SK-N-SH treated with all-trans-retinoic acid at 6 μM for 48 hours (cell line): ENCODE measurements around the gene TMEM135.

Source experiments
- ATAC-seq: fragments of 200-7000 bp; cut with Tn5 transposase; 3 replicates; pipeline ENCODE4 v1.9.1; 2020; ENCODE audit warnings: mild to moderate bottlenecking, moderate library complexity
- ARNTL ChIP-seq: fragments of 450-650 bp; formaldehyde crosslinking; IDR thresholded peaks from 2 replicates; pipeline ENCODE4 v1.5.0; 2020; ENCODE audit warnings: low read depth, mild to moderate bottlenecking, moderate library complexity, borderline replicate concordance
- BACH2 ChIP-seq: fragments of 250-450 bp; sonication (Bioruptor Pico); IDR thresholded peaks from 2 replicates; pipeline ENCODE4 v1.9.0; 2021; ENCODE audit warnings: mild to moderate bottlenecking, borderline replicate concordance
- CSDC2 ChIP-seq: fragments of 250-450 bp; sonication (Bioruptor Pico); IDR thresholded peaks from 2 replicates; pipeline ENCODE4 v1.5.0; 2020; ENCODE audit warnings: mild to moderate bottlenecking, moderate library complexity
- CSRNP3 ChIP-seq: fragments of 250-450 bp; sonication (Bioruptor Pico); IDR thresholded peaks from 2 replicates; pipeline ENCODE4 v1.5.1; 2021; ENCODE audit warnings: mild to moderate bottlenecking, moderate library complexity
- ESRRG ChIP-seq: fragments of 250-450 bp; sonication (Bioruptor Pico); IDR thresholded peaks from 2 replicates; pipeline ENCODE4 v1.6.1; 2021; ENCODE audit warnings: mild to moderate bottlenecking
- GLIS3 ChIP-seq: fragments of 250-450 bp; sonication (Bioruptor Pico); IDR thresholded peaks from 2 replicates; pipeline ENCODE4 v1.5.0; 2020; ENCODE audit warnings: mild to moderate bottlenecking, moderate library complexity
- ISL1 ChIP-seq: fragments of 250-450 bp; sonication (Bioruptor Pico); IDR thresholded peaks from 2 replicates; pipeline ENCODE4 v2.1.2; 2022; ENCODE audit warnings: mild to moderate bottlenecking, moderate library complexity
- OSR1 ChIP-seq: fragments of 250-450 bp; sonication (Bioruptor Pico); IDR thresholded peaks from 2 replicates; pipeline ENCODE4 v1.8.0; 2022; ENCODE audit warnings: moderate library complexity, mild to moderate bottlenecking, inconsistent platforms
- PATZ1 ChIP-seq: fragments of 250-450 bp; sonication (Bioruptor Pico); IDR thresholded peaks from 2 replicates; pipeline ENCODE4 v1.8.0; 2020; ENCODE audit warnings: mild to moderate bottlenecking, moderate library complexity, borderline replicate concordance
- POU6F1 ChIP-seq: fragments of 250-450 bp; sonication (Bioruptor Pico); IDR thresholded peaks from 2 replicates; pipeline ENCODE4 v1.8.0; 2021; ENCODE audit warnings: low read depth, mild to moderate bottlenecking, moderate library complexity, borderline replicate concordance
- PPARA ChIP-seq: fragments of 250-450 bp; sonication (Bioruptor Pico); IDR thresholded peaks from 2 replicates; pipeline ENCODE4 v1.5.0; 2020; ENCODE audit warnings: mild to moderate bottlenecking, borderline replicate concordance
- RARB ChIP-seq: fragments of 250-450 bp; sonication (Bioruptor Pico); IDR thresholded peaks from 2 replicates; pipeline ENCODE4 v1.8.0; 2021; ENCODE audit warnings: mild to moderate bottlenecking, moderate library complexity
- SNAI2 ChIP-seq: fragments of 250-450 bp; sonication (Bioruptor Pico); IDR thresholded peaks from 2 replicates; pipeline ENCODE4 v1.5.0; 2020; ENCODE audit warnings: mild to moderate bottlenecking, moderate library complexity
- TCF4 ChIP-seq: fragments of 250-450 bp; sonication (Bioruptor Pico); IDR thresholded peaks from 2 replicates; pipeline ENCODE4 v1.8.0; 2021; ENCODE audit warnings: mild to moderate bottlenecking, moderate library complexity, borderline replicate concordance
- TOX ChIP-seq: fragments of 250-450 bp; sonication (Bioruptor Pico); IDR thresholded peaks from 2 replicates; pipeline ENCODE4 v1.8.0; 2021; ENCODE audit warnings: mild to moderate bottlenecking, moderate library complexity, borderline replicate concordance
- TSHZ2 ChIP-seq: fragments of 250-450 bp; sonication (Bioruptor Pico); IDR thresholded peaks from 2 replicates; pipeline ENCODE4 v1.5.0; 2020; ENCODE audit warnings: mild to moderate bottlenecking, moderate library complexity
- ZFP3 ChIP-seq: fragments of 250-450 bp; sonication (Bioruptor Pico); IDR thresholded peaks from 2 replicates; pipeline ENCODE4 v1.5.0; 2020; ENCODE audit warnings: mild to moderate bottlenecking, moderate library complexity
- ZNF565 ChIP-seq: fragments of 450-650 bp; formaldehyde crosslinking; conservative IDR thresholded peaks from 2 replicates; pipeline ENCODE4 v1.5.0; 2020; ENCODE audit warnings: low read depth, mild to moderate bottlenecking, moderate library complexity
- ZNF70 ChIP-seq: fragments of 450-650 bp; formaldehyde crosslinking; IDR thresholded peaks from 2 replicates; pipeline ENCODE4 v1.5.0; 2020; ENCODE audit warnings: mild to moderate bottlenecking, moderate library complexity
- ZNF8 ChIP-seq: fragments of 450-650 bp; formaldehyde crosslinking; IDR thresholded peaks from 2 replicates; pipeline ENCODE4 v1.5.0; 2020; ENCODE audit warnings: mild to moderate bottlenecking, moderate library complexity

The TMEM135 gene

GRCh38 chr11:87326594-87326993 lies 288.9 kb downstream of the TMEM135 start (continued):
- TF ChIP-seq PPARA (CRISPR knock-in tag) (no peak), ZNF70 (CRISPR knock-in tag) (no peak), TSHZ2 (CRISPR knock-in tag) (no peak), ESRRG (CRISPR knock-in tag) (no peak), CSDC2 (CRISPR knock-in tag) (no peak), RARB (no peak), OSR1 (CRISPR knock-in tag) (no peak)

- no peak for ATAC-seq
- TF ChIP-seq POU6F1: no peak
- TF ChIP-seq RARB: no peak
- no peak for TF ChIP-seq PATZ1 (CRISPR knock-in tag)
- no peak for TF ChIP-seq ZNF565 (CRISPR knock-in tag)
- TF ChIP-seq CSRNP3 (CRISPR knock-in tag): no peak
- TF ChIP-seq ISL1 (CRISPR knock-in tag): no peak
- TF ChIP-seq GLIS3 (CRISPR knock-in tag): no peak
- TF ChIP-seq ZFP3 (CRISPR knock-in tag): no peak
- no peak for TF ChIP-seq PPARA (CRISPR knock-in tag)
- no peak for TF ChIP-seq ZNF8 (CRISPR knock-in tag)
- no peak for TF ChIP-seq BACH2 (CRISPR knock-in tag)
- TF ChIP-seq TCF4 (CRISPR knock-in tag): no peak
- no peak for TF ChIP-seq ARNTL
- TF ChIP-seq TSHZ2 (CRISPR knock-in tag): no peak
- TF ChIP-seq SNAI2 (CRISPR knock-in tag): no peak
- TF ChIP-seq OSR1 (CRISPR knock-in tag): no peak
These were observed 291.4 kb downstream of the TMEM135 start for GRCh38 chr11:87329172-87329571.

GRCh38 chr11:87330187-87330601 lies 292.5 kb downstream of the TMEM135 start:
- no peak for ATAC-seq
- TF ChIP-seq ZFP3 (CRISPR knock-in tag) (no peak), POU6F1 (no peak), SNAI2 (CRISPR knock-in tag) (no peak), PPARA (CRISPR knock-in tag) (no peak), TSHZ2 (CRISPR knock-in tag) (no peak), TOX (no peak)
